Measurements from ENCODE around the gene CROCC2. TPM values are rescaled to one million over a fixed set of nuclear protein-coding genes. Genes with fewer than 3 reads are reported as not detected.

The CROCC2 gene
- total and polyA plus RNA-seq, 2 of the 13 experiments (the other 11 are each of a cell fraction or from before 2014, with no cell fraction given): not detected

DNA sequence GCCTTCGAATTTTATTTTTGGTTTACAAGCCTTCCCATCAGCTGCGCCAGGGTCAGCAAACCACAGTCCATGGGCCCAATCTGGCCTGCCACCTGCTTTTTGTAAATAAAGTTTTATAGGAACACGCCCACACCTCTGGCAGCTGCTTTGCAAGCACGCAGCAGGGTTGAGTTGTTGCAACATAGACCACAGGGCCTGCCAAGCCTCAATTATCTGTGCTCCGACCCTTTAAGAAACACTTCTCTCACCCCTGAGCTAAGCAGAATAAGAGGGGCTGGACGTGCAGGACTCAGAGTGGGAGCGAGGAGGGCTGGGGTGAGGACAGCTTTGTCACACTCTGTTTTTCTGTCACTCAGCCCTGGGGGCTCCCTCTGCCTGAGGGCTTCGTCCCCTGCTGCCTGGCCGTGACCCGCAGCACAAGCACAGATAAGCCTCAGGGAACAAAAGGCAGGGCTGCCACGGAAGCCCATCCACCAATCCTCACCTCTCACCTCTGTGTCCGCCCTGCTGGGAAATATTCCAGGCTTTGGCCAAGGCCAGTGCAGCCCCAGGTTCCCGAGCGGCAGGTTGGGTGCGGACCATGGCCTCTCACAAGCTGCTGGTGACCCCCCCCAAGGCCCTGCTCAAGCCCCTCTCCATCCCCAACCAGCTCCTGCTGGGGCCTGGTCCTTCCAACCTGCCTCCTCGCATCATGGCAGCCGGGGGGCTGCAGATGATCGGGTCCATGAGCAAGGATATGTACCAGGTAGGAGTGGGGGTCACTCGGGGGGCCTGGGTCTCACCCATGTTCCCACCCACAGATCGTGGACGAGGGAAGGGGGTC is 37.6 kb upstream of the CROCC2 start, which contains the start of gene AGXT (continued):
- TF ChIP-seq ZNF713 (CRISPR knock-in tag; IDR thresholded peaks at IDR 0.05) (0 out of 2 replicates have a peak, but pooled peaks have one; percentile 26), GRHL1 (CRISPR knock-in tag; conservative IDR thresholded peaks at IDR 0.05) (no peak), ZNF101 (CRISPR knock-in tag; IDR thresholded peaks at IDR 0.05; ENCODE audit: borderline replicate concordance, low read depth) (no peak), ZNF232 (CRISPR knock-in tag; IDR thresholded peaks at IDR 0.05; ENCODE audit: borderline replicate concordance) (peak; percentile 84; the same call in 1 of the 2 replicates), PTBP1 (IDR thresholded peaks at IDR 0.05; ENCODE audit: low read depth, low read length, poor library complexity, severe bottlenecking) (no peak), ZNF329 (CRISPR knock-in tag; IDR thresholded peaks at IDR 0.05; ENCODE audit: low read depth) (no peak; the same call in 1 of the 2 replicates), ETS1 (CRISPR knock-in tag; IDR thresholded peaks at IDR 0.05) (no peak), JUN (CRISPR knock-in tag; IDR thresholded peaks at IDR 0.05) (no peak; the same call in 1 of the 2 replicates), HOXA7 (CRISPR knock-in tag; IDR thresholded peaks at IDR 0.05) (no peak; the same call in 1 of the 2 replicates), TBP (CRISPR knock-in tag; IDR thresholded peaks at IDR 0.05) (no peak), ZNF670 (CRISPR knock-in tag; IDR thresholded peaks at IDR 0.05; ENCODE audit: borderline replicate concordance) (no peak; the same call in 1 of the 2 replicates), AHDC1 (CRISPR knock-in tag; IDR thresholded peaks at IDR 0.05; ENCODE audit: borderline replicate concordance) (no peak; the same call in 1 of the 2 replicates), PREB (CRISPR knock-in tag; IDR thresholded peaks at IDR 0.05) (no peak), ZMYM4 (CRISPR knock-in tag; IDR thresholded peaks at IDR 0.05) (peak; percentile 41; the same call in 1 of the 2 replicates)
- TF ChIP-seq, protein P1, sequence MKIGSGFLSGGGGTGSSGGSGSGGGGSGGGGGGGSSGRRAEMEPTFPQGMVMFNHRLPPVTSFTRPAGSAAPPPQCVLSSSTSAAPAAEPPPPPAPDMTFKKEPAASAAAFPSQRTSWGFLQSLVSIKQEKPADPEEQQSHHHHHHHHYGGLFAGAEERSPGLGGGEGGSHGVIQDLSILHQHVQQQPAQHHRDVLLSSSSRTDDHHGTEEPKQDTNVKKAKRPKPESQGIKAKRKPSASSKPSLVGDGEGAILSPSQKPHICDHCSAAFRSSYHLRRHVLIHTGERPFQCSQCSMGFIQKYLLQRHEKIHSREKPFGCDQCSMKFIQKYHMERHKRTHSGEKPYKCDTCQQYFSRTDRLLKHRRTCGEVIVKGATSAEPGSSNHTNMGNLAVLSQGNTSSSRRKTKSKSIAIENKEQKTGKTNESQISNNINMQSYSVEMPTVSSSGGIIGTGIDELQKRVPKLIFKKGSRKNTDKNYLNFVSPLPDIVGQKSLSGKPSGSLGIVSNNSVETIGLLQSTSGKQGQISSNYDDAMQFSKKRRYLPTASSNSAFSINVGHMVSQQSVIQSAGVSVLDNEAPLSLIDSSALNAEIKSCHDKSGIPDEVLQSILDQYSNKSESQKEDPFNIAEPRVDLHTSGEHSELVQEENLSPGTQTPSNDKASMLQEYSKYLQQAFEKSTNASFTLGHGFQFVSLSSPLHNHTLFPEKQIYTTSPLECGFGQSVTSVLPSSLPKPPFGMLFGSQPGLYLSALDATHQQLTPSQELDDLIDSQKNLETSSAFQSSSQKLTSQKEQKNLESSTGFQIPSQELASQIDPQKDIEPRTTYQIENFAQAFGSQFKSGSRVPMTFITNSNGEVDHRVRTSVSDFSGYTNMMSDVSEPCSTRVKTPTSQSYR (CRISPR knock-in tag; IDR thresholded peaks at IDR 0.05; ENCODE audit: borderline replicate concordance): peak; percentile 38

All from HepG2 (cell line).